HG03103 (cell line): ENCODE measurements around the gene SLC35B1.
"Not testable (repeated sequence)": the region's sequence is repeated elsewhere in the genome, so short reads cannot be mapped to it uniquely, and the experiment has no call there.

Experiments
- ATAC-seq: cut with Tn5 transposase; IDR thresholded peaks from one replicate; pipeline ENCODE4 v1.9.1; 2021; ENCODE audit warnings: low read depth; ENCODE audit not compliant: unreplicated experiment

The SLC35B1 gene

DNA sequence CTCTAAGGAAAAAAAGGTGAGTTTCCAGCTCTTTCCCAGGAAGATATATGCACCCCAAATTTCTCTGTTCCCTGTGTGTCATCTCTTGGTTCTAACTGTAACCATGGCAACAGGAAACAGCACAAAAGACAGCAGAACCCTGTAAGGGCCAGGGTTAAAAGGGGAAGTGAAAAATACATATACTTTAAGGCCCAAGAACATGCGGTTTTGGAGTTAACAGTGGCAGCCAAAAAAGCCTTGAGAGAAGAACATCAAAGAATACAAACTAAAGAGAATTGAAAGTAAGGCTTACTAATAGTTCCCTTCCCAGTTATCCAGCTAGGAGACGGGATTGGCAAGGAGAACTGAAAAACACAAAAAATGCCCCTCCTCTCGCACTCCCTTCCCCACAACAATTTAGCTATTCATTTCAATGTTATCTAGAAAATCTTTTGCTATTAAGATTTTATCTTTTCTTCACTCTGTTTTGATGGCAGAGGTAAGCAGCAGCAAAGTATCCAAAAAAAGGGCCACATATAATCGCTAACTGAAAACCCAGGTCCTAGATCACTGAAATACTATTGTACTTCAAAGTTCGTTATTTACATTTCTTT lies 31.4 kb downstream of the SLC35B1 start:
- ATAC-seq = no peak

DNA sequence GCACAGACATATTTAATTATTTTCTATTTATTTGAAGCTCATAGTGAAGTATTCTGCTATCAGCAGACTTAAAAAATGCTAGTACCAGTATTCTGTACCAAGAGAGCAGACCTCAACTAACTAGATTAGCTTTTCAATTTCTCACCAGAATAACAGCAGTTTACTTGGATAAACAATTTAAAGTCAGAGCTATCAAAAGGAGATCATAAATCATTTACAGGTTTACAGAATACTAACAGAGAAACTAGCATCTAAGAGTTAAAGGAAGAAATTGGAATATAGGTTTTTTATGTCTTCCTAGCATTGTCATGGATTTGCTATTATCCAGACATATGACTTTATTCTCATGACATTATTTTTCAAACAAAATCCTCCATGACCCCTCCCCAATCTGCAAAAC lies 33.3 kb downstream of the SLC35B1 start:
- no peak for ATAC-seq

DNA sequence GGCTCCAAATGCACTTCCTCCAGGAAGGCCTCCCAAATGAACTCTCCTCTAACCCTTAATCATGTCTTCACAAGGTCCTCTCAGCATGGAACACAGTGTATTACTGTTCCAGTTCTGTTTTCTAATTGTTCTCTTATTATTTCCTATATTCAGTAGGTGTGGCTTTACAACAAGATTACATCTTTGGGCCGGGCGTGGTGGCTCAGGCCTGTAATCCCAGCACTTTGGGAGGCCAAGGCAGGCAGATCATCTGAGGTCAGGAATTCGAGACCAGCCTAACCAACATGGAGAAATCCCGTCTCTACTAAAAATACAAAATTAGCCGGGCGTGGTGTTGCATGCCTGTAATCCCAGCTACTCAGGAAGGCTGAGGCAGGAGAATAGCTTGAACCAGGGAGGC lies 34.1 kb downstream of the SLC35B1 start:
- not testable (repeated sequence) for ATAC-seq

DNA sequence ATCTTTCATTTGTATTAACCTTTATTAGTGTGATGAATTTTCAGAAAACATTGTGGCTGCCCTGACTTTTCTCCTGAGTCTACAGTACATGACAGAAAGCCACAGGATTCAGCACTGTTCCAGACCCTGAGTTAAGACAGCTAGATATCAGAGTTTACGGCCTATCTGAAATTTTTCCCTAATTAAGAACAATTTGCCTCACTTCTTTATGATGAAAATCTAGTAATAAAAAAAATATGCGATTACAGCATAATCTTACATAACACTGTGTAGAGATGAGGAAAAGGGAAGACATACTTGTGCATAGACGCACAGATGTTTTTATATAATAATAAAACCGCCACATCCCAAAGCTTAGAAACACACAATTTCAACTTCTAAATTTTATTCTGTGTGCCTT lies 37.1 kb downstream of the SLC35B1 start:
- ATAC-seq = no peak

DNA sequence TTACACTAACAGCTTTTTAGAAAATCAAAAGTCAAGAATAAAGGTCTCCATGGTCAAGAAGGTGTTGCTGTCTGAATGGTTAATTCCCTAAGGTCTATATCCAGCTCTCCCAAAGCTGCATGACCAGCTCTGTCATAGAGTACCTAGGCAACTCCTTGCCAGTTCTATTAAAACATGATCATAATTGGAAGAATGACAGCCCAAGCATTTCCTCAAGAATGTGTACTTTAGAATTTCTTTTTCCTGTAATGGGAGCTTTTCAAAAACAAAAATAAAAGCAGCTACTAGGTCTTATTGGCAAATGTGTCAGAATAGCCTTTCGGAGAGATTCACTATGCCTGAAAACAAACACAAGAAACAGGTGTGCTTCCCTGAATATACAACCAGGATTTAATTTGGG lies 37.8 kb downstream of the SLC35B1 start:
- ATAC-seq = no peak

DNA sequence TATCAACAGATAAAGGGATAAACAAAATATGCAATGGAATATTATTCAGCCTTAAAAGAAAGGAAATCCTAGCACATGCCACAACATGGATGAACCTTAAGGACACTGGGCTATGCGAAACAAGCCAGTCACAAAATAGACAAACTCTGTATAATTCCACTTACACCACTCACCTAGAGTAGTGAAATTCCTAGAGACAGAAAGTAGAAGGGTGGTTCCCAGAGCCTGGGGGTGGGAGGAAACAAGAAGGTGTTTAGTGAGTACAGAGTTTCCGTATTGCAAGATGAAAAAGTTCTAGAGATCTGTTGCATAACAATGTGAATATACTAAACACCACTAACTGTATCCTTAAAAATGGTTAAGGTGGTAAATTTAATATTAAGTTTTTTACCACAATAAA lies 39.9 kb downstream of the SLC35B1 start:
- ATAC-seq = no peak

DNA sequence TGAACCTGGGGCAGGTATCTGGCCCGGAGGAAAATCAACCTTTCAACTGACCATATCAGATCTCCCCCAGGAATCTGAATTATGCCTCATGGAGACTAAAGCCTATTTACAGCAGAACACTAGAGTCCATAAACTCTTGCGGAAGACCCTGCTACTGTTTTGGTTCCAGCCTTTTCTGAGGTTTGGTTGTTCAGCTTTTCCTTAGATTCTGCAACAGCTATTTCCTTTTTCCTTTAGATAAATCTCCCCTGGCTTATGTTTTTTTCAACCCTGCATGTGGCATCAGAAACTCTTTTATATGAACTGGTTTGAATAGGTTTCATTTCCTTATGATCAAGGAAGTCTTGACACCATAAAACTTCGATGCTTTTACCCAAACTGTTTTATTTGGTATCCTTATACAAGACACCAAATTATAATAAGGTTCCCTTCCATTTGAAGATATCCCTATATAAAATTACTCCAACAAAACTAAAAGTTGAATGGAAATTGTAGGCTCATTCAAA lies 43.0 kb downstream of the SLC35B1 start:
- ATAC-seq = no peak

DNA sequence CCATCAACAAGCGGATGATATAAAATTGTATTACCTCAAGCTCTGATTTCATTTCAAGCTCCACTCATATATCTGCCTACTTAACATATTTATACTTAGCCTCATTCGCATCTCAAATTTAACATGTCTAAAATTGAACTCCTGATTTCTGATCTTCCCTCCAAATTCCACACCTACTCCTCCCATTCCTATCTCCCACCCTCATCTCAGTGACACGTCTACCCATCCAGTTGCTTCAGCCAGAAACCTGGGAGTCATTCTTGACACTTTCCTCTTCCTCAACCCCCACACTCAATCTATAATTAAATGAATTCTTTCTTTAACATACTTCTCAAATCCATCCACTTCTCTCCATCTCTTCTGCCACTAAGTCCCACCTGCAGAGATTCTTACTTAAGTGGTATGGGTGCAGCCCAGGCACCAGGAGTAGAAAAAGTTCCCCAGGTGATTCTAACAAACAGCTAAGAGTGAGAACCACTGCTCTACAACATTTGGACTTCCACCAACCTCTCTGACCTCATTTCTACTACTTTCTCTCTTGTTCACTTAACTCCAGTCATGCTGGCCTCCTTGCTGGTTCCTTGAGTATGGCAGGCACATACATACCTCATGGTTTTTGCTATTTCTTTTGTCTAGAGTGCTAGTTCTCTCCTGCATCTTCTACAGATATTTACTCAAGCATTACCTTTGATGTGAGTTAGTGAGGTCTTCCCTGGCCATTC lies 47.9 kb downstream of the SLC35B1 start:
- no peak for ATAC-seq

DNA sequence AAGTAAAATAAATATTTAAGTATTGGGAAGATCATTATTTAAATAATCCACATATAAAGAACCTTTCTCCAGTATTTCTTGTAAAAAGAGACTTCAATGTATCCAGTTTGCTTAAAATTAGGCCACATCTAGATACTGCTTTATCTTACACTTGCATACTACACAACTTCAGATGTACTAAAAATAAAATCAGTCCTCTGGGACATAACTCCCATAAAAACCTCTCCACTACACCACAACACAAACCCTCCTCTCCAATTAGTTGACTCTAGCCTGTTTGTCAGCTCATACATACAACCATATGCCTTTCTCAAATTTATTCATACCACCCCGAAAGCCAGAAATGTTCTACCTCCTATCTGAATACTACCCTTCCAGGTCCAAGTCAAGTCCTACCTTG lies 51.5 kb downstream of the SLC35B1 start:
- no peak for ATAC-seq
